GM18907 (cell line): Measurements from ENCODE around the gene SLC5A5.
"Not testable (repeated sequence)": the region's sequence is repeated elsewhere in the genome, so short reads cannot be mapped to it uniquely, and the experiment has no call there.

Source experiments
- ATAC-seq: cut with Tn5 transposase; IDR thresholded peaks from one replicate; pipeline ENCODE4 v1.9.1; 2021; ENCODE audit warnings: mild to moderate bottlenecking, moderate library complexity; ENCODE audit not compliant: unreplicated experiment

The SLC5A5 gene

DNA sequence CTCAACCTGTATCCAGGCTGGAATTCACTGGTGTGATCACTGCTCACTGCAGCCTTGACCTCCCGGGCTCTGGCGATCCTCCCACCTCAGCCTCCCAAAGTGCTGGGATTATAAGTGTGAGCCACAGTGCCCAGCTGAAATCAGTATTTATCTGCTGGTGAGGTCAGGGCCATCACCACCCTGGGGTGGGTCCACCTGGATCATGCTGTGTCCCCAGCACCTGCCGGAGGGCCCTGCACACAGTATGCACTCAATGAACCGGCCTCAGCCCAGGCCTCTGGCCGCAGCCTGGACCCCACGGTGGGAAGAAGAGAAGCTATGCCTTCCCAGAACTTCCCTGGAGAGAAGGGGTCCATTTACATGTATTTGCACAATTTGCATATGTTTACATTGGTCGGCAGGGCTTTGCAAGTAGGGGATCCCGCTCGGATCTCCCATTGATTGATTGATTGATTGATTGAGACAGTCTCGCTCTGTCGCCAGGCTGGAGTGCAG, 2.6 kb upstream of the SLC5A5 start:
- no peak for ATAC-seq

DNA sequence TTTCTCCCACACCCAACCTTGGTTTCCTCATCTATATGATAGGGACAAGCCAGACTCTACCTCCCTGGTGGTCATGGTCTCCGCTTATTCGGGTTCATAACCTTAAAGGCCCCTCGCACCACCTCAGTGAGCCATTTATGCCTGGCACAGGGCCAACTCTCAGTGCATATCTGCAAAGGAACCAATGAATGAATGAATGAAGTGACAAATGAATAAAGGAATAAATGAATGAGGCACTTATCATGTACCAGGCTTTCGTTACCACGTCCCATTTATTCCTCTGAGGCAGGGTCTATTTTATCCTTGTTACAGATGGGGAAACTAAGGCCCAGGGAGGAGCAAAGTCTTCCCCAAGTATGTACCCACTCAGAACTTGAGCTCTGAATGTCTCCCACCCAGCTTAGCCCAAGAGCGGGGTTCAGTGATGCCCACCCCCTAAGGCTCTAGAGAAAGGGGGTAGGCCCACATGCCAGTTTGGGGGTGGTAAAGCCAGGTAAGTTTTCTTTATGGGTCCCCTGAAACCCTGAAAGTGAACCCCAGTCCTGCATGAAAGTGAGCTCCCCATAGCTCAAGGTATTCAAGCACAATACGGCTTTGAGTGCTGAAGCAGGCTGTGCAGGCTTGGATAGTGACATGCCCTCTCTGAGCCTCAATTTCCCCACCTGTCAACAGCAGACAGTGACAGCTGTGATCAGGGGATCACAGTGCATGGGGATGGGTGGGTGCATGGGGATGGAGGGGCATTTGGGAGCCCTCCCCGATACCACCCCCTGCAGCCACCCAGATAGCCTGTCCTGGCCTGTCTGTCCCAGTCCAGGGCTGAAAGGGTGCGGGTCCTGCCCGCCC, 490 bp upstream of the SLC5A5 start:
- ATAC-seq: no peak

- ATAC-seq: no peak
Observed at GRCh38 chr19:17872251-17873001, 681 bp downstream of the SLC5A5 start.

DNA sequence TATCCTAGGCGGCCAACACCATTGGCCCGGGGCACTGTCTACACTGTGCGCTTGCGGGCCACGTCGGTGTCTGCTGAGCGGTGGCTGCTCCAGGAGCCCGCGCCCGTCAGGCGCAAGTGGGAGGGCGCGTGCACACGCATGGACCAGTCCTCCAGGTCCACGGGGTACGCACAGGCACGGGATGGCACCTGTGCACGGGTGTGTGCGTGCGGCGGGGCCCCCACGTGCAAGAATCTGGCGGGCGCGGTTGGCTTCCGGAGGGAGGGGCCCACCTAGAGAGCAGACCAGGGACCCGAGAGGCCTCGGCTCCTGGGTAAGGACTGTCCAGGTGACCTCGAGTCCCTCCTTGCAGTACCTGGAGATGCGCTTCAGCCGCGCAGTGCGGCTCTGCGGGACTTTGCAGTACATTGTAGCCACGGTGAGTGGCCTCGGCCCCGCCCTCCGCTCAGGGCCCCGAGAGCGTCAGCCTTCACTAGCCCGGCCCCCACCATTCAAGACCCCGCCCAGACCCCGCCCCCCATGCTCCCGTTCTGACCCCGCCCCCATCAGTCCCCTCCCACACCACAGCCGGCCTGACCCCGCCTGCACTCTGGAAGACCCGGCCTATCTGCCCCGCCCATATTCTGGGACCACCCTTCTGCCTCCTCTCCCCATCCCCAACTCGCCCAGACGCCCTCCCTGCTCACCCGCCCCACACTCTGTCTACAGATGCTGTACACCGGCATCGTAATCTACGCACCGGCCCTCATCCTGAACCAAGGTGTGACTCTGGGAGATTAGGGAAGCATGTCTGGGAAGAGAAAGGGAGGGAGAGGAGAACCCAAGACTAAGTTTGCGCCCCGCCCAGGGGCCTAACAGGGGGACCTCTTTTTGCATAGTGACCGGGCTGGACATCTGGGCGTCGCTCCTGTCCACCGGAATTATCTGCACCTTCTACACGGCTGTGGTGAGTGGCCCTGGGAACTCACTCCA, 2.3 kb downstream of the SLC5A5 start:
- ATAC-seq: no peak

- ATAC-seq: no peak
Observed at GRCh38 chr19:17874758-17875135, 3.0 kb downstream of the SLC5A5 start.

DNA sequence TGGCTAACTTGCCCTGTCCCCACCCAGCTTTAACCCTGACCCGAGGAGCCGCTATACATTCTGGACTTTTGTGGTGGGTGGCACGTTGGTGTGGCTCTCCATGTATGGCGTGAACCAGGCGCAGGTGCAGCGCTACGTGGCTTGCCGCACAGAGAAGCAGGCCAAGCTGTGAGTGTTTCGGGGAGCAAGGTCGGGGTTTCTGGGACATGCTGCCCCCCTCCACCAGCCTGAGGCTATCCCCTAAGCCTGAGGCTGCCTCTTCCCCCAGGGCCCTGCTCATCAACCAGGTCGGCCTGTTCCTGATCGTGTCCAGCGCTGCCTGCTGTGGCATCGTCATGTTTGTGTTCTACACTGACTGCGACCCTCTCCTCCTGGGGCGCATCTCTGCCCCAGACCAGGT, 6.0 kb downstream of the SLC5A5 start:
- no peak for ATAC-seq

DNA sequence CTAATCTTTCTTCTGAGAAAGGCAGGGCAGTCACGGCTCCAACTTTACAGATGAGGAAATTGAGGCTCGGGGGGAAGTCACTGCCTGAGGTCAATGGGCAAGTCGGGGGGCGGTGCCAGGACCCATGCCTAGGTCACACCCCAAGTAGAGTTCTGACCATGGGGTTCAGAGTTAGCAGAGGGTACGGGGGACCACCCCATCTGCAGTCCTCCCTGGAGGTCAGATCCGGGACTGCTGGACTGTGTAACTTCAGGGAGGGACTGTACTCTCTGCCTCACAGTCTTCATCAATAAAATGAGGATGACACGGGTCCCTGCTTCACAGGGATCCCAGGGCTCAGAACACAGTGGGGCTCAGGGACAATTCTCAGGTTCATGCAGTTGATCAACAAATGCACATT, 7.7 kb downstream of the SLC5A5 start:
- ATAC-seq: no peak

- no peak for ATAC-seq
Observed at GRCh38 chr19:17881701-17882100, 10.0 kb downstream of the SLC5A5 start.

DNA sequence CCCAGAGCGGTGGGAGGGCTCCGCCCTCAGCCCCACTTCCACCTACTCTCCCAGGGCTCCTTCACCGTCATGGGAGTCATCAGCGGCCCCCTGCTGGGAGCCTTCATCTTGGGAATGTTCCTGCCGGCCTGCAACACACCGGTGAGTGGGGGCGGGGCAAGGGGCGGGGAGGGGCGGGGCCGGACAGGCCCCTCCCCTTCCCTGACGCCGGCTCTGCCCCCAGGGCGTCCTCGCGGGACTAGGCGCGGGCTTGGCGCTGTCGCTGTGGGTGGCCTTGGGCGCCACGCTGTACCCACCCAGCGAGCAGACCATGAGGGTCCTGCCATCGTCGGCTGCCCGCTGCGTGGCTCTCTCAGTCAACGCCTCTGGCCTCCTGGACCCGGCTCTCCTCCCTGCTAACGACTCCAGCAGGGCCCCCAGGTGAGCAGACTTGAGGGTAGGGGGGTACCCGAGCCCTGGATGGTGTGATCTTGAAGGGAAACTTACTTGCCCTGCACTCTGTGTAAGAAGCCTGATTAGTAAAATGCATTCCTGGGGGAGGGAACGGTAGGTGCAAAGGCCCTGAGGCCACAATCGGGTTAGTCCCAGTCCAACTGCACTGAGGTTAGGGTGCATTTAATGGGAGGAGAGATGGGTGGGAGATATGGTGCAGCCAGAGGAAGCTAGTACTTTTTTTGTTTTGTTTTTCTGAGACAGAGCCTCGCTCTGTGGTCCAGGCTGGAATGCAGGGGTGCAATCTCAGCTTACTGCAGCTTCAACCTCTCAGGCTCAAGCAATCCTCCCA, 12.1 kb downstream of the SLC5A5 start:
- no peak for ATAC-seq

- no peak for ATAC-seq
Observed at GRCh38 chr19:17886515-17886914, 14.8 kb downstream of the SLC5A5 start.

- not testable (repeated sequence) for ATAC-seq
Observed at GRCh38 chr19:17887221-17887620, 15.5 kb downstream of the SLC5A5 start.

DNA sequence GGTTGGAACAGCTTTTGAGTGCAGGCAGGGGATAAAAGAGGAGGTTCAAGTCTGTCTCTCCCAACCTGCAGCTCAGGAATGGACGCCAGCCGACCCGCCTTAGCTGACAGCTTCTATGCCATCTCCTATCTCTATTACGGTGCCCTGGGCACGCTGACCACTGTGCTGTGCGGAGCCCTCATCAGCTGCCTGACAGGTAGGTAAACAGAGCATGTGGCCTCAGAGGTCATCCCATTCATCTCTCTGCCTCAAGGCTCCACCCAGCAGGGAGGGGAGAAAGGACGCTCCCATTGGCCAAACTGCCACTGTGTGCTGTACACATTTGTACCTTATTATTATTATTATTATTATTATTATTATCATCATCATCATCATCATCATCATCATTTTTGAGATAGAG, 16.5 kb downstream of the SLC5A5 start:
- ATAC-seq: no peak

DNA sequence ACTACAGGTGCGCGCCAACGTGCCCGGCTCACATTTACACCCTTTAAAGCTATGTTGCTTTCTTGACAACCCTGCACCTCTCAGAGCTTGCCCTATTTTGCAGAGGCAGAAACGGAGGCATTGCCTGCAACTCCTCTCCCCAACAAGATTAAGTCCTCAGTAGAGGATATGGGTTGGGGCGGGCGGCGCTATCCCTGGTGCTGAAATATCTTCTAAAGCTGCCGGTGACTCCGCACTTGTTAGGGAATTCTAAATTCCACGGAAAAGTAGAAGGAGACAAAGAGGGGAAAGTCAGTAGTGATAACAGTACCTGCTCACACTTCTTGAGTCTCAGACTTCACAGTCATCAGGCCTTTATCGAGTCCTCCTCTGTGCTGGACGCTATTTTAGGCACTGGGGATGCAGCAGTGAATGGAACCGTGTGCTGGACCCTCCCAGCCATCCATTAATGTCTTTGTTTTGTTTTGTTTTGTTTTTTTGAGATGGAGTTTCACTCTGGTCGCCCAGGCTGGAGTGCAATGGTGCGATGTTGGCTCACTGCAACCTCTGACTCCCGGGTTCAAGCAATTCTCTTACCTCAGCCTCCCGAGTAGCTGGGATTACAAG, 18.0 kb downstream of the SLC5A5 start:
- ATAC-seq: no peak

DNA sequence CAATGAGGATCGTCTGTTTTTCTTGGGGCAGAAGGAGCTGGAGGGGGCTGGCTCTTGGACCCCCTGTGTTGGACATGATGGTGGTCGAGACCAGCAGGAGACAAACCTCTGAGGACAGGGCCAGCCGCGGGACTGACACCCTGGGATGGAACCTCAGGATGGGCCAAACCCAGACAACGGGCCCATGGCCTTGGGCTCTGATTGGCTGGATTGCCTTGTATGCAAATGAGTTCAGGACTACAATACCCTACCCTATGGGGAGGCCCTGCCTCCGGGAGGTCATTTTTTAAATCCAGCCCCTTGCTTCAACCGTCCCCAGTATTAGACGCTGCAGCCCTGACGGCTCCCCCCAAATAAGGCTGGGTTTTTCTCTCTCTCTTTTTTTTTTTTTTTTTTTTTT, 22.0 kb downstream of the SLC5A5 start:
- no peak for ATAC-seq

GRCh38 chr19:17902701-17903100, 31.0 kb downstream of the SLC5A5 start:
- ATAC-seq: no peak

DNA sequence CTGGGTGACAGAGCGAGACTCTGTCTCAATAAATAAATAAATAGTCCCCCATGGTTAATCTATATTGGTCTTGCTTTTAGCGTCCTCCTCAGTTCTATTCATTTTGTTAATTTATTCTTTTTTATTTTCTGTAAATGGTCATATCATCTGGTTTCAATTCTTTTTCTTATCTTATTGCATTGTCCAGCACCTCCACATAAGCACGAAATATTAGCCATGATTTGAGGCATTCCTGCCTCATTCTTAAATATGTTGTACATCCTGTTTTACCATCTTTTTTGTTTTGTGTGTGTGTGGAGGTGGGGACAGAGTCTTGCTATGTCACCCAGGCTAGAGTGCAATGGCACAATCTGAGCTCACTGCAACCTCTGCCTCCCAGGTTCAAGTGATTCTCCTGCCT, 36.5 kb downstream of the SLC5A5 start:
- ATAC-seq: no peak

GRCh38 chr19:17909003-17909732, 37.4 kb downstream of the SLC5A5 start:
- ATAC-seq: no peak

- ATAC-seq: no peak
Observed at GRCh38 chr19:17910791-17911360, 39.1 kb downstream of the SLC5A5 start.
